HG03064 (cell line): ENCODE measurements around the gene GPR17.

Experiments used
- ATAC-seq: cut with Tn5 transposase; IDR thresholded peaks from one replicate; pipeline ENCODE4 v1.9.1; 2021; ENCODE audit warnings: low read depth; ENCODE audit not compliant: unreplicated experiment

The GPR17 gene

GRCh38 chr2:127627740-127628571, 18.0 kb upstream of the GPR17 start:
- ATAC-seq = no peak

DNA sequence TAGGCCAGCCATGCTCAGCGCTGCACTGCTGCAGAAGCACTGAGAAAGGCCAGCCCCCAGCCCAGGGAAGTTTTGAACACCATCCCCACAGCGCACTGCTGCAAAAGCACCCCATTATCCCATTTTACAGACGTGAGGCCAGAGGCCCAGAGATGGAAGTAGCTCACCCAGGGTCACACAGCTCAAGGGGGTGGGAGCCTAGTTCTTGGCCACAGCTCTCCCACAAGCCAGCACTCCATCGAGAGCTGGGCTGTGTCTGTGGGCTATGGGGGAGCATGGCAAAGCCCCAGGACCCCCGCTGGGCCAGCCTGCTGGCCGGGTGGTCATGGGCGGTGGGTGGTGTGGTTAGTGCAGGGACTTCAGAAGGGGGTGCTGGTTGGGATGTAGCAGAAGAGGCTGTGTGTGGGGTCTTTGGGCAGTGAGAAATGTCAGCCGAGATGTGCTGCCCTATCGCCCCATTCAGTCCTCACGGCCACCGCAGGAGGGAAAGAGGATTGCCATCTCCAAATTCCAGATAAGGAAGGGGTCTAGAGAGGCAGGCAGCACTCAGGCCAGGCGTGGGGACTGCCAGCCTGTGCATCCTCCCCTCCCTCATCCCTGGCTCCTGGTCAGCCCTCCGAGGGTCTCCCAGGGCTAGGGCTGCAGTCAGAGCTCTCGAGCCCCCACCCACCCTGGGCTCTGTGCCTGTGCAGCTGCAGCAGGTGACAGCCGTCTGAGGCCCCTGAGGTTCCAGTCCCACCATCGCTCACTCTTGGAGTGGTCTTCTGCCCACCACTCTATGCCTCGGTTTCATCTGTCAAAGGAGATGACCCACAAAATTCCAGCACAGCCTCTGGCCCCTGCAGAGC, 17.0 kb upstream of the GPR17 start:
- no peak for ATAC-seq

- no peak for ATAC-seq
Observed at GRCh38 chr2:127629637-127630036, 16.3 kb upstream of the GPR17 start.

- no peak for ATAC-seq
Observed at GRCh38 chr2:127630096-127630863, 15.7 kb upstream of the GPR17 start.

GRCh38 chr2:127630864-127631540, 15.0 kb upstream of the GPR17 start:
- ATAC-seq = no peak

DNA sequence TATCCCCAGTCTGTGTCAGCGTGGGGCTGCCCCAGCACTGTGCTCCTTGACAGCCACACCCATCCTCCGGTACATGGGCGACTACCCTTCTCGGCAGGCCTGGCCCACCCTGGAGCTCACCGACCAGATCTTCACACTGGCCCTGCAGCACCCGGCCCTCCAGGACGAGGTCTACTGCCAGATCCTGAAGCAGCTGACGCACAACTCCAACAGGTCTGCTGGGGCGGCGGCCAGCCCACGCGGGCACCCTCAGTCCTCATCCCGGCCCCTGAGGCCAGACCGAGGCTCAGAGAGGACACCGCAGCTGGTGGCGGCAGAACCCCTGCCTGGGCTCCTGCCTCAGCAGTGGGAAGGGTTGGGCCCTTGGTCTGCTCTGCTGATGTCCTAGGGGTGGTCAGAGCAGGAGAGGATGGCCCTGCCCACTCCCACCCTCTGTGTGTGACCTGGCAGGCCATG, 14.4 kb upstream of the GPR17 start:
- ATAC-seq = no peak

DNA sequence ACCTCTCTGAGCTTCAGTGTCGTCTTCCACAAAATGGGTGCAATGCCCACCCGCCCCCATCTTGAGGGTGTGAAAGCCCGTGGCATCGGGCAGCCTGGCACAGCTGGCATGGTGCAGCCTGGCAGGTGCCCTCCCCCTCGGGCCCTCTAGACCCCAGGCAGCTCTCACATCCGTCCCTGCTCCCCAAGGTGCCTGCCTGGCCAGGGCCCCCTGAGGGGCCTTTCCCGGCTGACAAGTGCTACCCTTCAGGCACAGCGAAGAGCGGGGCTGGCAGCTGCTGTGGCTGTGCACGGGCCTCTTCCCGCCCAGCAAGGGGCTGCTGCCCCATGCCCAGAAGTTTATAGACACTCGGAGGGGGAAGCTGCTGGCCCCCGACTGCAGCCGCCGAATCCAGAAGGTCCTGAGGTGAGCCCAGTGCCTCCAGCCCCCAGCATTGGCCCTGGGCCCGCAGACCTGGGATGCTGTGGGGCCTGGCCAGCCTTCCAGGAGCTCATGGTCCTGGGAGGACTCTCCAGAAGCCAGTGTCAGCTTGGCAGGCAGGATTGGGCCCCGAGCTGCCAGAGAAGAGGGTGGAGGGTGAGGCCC, 13.9 kb upstream of the GPR17 start:
- no peak for ATAC-seq

DNA sequence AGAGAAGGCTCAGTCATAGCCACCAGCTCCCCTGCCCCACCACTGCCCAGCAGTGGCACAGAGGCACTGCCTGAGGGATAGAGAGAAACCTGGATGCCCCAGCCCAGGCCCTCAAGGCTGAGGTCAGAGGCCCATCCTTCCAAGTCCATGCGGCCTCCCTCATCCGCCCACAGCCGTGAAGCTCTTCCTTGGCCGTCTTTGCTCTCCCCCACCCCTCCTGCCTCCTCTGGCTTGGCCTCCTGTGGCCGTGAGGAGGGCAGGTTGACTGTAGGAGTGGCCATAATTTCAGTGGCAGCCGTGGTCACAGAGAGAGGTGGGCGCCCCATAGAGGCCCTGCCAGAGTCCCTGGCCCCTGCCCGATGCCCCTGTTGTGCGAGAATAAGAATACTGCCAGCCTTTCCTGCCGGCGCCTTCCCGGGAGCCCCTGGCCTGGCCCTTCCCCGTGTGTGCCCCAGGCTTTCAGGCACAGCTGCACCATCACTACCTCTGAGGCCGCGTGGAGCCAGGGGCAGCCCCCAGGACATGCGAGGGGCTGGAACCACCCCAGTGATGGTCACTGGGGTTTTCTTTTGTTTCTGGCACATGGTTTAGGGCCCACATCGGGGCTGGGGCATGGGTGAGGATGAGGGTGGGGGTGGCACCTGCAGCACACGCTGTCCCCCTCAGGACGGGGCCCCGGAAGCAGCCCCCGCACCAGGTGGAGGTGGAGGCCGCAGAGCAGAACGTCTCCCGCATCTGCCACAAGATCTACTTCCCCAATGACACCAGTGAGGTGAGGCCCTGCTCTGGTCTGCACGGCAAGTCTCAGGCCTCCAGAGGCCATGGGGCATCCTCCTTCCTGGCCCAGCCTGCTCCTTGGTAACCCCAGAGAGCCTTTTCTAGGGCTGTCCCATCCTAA, 13.1 kb upstream of the GPR17 start:
- no peak for ATAC-seq

- no peak for ATAC-seq
Observed at GRCh38 chr2:127633556-127634065, 12.3 kb upstream of the GPR17 start.

DNA sequence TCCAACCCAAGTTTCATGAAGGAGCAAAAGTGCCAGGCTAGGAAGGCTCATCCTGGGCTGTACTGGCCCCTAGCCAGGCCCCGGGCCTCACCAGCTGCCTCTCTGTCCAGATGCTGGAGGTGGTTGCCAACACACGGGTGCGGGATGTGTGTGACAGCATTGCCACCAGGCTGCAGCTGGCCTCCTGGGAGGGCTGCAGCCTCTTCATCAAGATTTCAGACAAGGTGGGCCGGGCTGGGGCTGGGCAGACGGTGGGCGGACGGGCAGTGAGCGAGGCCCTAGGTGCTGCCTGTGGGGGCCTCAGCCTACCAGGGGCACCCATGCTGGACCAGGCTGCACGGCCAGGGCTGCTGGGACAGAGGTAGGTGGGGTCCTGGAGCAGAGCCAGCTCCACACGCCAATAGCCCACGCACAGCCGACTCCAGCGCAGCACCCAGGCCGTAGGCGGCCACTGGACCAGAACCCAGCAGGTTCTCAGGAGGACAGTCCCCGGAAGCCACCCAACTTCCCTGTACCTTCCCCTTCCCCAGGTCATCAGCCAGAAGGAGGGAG, 11.8 kb upstream of the GPR17 start:
- no peak for ATAC-seq

DNA sequence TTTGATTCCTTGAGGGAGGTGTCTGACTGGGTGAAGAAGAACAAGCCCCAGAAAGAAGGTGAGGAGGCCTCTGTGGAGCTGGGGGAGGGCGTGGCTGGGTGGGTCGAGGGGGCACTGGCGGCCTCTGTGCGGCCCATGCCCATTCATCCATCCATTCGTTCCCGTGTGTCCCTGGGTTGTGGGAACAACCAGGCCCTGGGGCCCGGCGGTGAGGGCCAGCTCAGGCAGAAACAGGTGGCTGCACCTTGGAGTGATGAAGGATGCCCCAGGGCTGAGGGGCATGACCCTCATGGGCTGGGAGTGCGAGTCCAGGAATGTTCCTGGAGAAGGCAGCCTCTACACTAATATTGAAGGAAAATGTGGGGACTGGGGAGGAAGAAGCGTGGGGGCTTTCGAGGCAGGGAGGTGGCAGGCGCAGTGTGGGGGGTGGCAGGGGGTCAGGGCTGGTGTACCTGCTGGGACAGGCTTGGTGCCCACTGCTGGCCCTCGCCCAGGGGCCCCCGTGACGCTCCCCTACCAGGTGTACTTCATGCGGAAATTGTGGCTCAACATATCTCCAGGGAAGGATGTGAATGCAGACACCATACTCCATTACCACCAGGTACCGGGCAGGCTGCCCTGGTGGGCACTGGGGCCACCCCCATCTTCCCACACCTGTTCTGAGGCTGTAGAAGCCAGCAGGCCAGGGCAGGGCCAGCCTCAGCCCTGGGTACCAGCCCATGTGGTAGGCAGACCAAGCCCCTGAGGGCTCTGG, 11.2 kb upstream of the GPR17 start:
- ATAC-seq = no peak

DNA sequence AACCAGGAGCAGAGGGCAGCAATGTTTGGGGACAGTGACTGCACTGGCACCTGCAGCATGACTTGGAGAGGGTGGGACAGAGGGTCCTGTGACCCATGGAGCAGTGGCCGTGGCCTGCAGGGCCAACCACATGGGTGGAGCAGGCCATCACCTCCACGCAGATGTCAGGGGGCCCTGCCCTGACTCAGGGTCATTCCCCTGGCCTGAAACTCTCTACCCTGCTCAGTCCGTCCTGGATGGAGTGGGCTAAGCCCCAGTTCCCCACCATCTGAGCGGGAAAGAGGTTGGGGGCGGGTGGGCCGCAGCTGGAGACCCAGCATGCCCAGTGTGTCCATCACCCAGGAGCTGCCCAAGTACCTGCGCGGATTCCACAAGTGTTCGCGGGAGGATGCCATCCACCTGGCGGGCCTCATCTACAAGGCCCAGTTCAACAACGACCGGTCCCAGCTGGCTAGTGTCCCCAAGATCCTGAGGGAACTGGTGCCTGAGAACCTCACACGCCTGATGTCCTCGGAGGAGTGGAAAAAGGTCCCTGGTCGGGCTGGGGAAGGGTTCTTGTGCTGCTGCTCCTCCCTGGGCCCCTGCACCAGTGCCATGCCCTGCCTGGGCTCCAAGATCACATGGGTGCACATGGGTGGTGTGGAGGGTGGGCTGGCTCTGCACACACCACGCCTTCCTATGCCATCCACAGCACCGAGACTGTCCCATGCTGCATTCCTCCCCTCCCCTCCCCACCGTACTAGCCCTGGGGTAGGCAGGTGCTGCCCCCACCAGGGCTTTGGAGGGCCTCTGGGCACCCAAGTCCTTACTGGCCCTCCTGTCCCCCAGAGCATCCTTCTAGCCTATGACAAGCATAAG, 10.3 kb upstream of the GPR17 start:
- no peak for ATAC-seq

- ATAC-seq = no peak
Observed at GRCh38 chr2:127636248-127637235, 9.4 kb upstream of the GPR17 start.

DNA sequence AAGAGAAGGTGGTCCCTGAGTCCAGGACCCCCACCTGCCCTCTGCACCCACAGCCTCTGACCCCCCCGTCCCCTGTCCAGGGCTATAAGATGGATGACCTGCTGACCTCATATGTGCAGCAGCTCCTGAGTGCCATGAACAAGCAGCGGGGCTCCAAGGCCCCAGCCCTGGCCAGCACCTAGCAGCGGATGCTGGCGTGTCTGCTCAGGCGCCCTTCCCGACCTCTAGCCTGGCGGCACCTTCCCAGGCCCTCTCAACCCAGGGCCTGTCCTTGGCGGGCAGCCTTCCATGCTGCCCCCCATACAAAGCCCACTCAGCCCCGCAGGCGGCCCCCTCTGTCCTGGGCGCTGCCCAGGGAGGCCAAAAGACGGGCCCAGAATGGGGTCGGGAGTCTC, 8.7 kb upstream of the GPR17 start:
- ATAC-seq = no peak

GRCh38 chr2:127637725-127638252, 8.2 kb upstream of the GPR17 start:
- ATAC-seq = no peak
